Glomerular endothelial cell (primary cell): ENCODE measurements around the gene MARVELD3. TPM values are rescaled to one million over a fixed set of nuclear protein-coding genes. Genes with fewer than 3 reads are reported as not detected.
"Not testable (repeated sequence)": the region's sequence is repeated elsewhere in the genome, so short reads cannot be mapped to it uniquely, and the experiment has no call there.

Source experiments
- DNase-seq: peaks from one replicate; pipeline ENCODE4 v3.0.0-alpha.2; 2011; ENCODE audit warnings: low read depth, low spot score; ENCODE audit errors: extremely low read depth
- total RNA-seq: library from RNA; depleted of rRNA; stranded (reverse); fragments of >200 nt; gene quantifications from 2 replicates; pipeline ENCODE4 v1.2.3, GENCODE V29; 2015

MARVELD3 gene
- total RNA-seq, 1 donor from 2014 or later, result 0.12 TPM

GRCh38 chr16:71670537-71670936 lies 44.6 kb downstream of the MARVELD3 start:
- DNase-seq, result no peak

DNA sequence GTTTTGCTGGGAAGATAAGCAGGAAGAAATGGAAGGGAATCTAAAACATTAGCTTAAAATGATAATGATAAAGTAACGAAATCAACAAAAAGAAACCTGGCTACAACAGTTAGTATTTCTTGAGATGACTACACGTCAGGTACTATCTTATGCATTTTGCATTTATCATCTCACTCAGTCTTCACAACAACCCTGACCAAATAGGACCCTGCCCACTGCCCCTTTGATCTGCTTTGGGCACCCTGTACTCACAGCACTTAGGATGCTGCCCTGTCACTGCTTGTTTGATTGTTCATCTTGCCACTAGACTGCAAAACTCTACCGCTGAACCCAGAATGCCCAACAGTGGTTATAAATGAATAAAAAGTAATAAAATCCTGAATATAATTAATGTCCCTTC lies 45.2 kb downstream of the MARVELD3 start:
- DNase-seq, result no peak

- no peak for DNase-seq
Measured at GRCh38 chr16:71672125-71672524, 46.1 kb downstream of the MARVELD3 start.

GRCh38 chr16:71672803-71673581 lies 47.0 kb downstream of the MARVELD3 start:
- no peak for DNase-seq

DNA sequence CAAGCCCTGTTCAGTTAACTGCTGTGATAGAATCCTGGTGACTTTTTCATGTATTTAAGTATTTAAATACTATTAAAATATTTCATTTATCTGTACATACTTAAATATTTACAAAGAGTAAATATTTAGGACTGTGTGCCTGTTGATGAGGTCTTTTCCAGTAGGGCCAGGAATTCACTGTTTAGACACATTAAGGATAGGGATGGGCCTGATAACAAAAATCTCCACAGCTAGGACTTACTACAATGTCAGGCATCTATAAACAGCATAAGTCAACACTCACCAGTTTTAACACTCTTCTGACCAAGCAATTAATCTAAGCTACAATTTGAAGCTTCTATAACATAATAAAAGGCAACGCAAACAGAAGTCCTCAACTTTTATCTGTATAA lies 47.6 kb downstream of the MARVELD3 start:
- DNase-seq, result no peak

DNA sequence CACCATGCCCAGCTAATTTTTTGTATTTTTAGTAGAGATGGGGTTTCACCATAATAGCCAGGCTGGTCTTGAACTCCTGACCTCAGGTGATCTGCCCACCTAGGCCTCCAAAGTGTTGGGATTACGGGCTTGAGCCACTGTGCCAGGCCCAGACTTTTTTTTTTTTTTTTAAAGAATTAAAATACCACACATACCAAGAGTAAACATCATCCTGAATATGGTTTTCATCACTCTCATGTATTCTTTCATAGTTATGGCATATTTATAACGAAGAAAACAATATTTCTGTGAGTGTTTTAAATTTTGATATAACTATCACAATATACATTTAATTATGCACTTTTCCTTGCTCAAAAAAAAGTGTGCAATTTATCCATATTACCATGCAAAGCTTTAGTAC lies 48.2 kb downstream of the MARVELD3 start:
- DNase-seq, result no peak

- DNase-seq, result no peak
Measured at GRCh38 chr16:71675380-71675779, 49.4 kb downstream of the MARVELD3 start.

- DNase-seq, result no peak
Measured at GRCh38 chr16:71676236-71676635, 50.3 kb downstream of the MARVELD3 start.

- DNase-seq, result no peak
Measured at GRCh38 chr16:71681360-71681759, 55.4 kb downstream of the MARVELD3 start.

DNA sequence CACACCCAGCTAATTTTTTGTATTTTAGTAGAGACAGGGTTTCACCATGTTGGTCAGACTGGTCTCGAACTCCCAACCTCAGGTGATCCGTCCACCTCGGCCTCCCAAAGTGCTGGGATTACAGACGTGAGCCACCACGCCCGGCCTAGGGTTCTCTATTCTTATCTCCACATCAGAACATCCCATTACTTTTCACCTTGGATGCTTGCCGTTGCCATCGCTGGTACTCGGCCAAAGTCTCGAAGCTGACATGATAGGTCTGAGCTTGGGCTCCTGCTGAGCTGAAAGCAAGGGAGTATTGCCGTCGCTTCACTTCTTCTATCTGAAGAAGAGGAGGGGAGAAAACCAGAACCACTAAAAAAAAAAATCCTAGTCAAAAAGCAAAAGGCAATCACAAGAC lies 58.3 kb downstream of the MARVELD3 start:
- not testable (repeated sequence) for DNase-seq

Other genes starting within 250 kb of the MARVELD3 start
- not detected in 2 replicates for gene TLE7, start 184.1 kb upstream of the MARVELD3 start, total RNA-seq
- gene ZNF23, start 163.9 kb upstream of the MARVELD3 start, total RNA-seq, result 4.6 and 6.7 TPM in 2 replicates
- gene ZNF19, start 136.9 kb upstream of the MARVELD3 start, total RNA-seq, result 1.4 and 2.2 TPM in 2 replicates
- not detected in 2 replicates for gene CHST4, start 99.8 kb upstream of the MARVELD3 start, total RNA-seq
- not detected in 2 replicates for gene TAT, start 49.1 kb upstream of the MARVELD3 start, total RNA-seq
- 6.1 and 8.3 TPM in 2 replicates for gene PHLPP2, start 98.5 kb downstream of the MARVELD3 start, total RNA-seq
- gene AP1G1, start 182.7 kb downstream of the MARVELD3 start, total RNA-seq, result 51.9 and 75.7 TPM in 2 replicates
- gene ATXN1L, start 219.8 kb downstream of the MARVELD3 start, total RNA-seq, result 26.1 and 26.9 TPM in 2 replicates